Trophoblast cell (in vitro differentiated cells and primary cell): Measurements from ENCODE around the gene PLXNA3. TPM values are rescaled to one million over a fixed set of nuclear protein-coding genes. Genes with fewer than 3 reads are reported as not detected.

Source experiments
- DNase-seq, 2 donors: peaks; one replicate each; pipeline ENCODE4 v3.0.0-alpha.2; 2016
- H2AFZ ChIP-seq: 2 replicates; pipeline ENCODE4 v1.6.1; 2013; ENCODE audit warnings: low read length, moderate library complexity, mild to moderate bottlenecking; ENCODE audit not compliant: insufficient read depth, poor library complexity
- H2AK5ac ChIP-seq: 2 replicates; pipeline ENCODE4 v1.6.1; 2013; ENCODE audit warnings: mild to moderate bottlenecking, low read length
- H2BK120ac ChIP-seq: 2 replicates; pipeline ENCODE4 v1.6.1; 2013; ENCODE audit warnings: low read length, mild to moderate bottlenecking, moderate library complexity; ENCODE audit not compliant: insufficient read depth, poor library complexity
- H2BK12ac ChIP-seq: 2 replicates; pipeline ENCODE4 v1.6.1; 2013; ENCODE audit warnings: mild to moderate bottlenecking, low read length, moderate library complexity
- H2BK5ac ChIP-seq: 2 replicates; pipeline ENCODE4 v1.6.1; 2013; ENCODE audit warnings: low read length, low read depth, moderate library complexity, mild to moderate bottlenecking; ENCODE audit not compliant: poor library complexity
- H3K14ac ChIP-seq: 2 replicates; pipeline ENCODE4 v1.6.1; 2013; ENCODE audit warnings: mild to moderate bottlenecking, low read length
- H3K18ac ChIP-seq: 2 replicates; pipeline ENCODE4 v1.6.1; 2013; ENCODE audit warnings: mild to moderate bottlenecking, low read length
- H3K23ac ChIP-seq: 2 replicates; pipeline ENCODE4 v1.6.1; 2013; ENCODE audit warnings: low read length
- H3K27ac ChIP-seq: 2 replicates; pipeline ENCODE4 v1.5.1; 2013; ENCODE audit warnings: low read depth, mild to moderate bottlenecking, inconsistent platforms, low read length, moderate library complexity
- H3K27me3 ChIP-seq: 2 replicates; pipeline ENCODE4 v1.6.1; 2013; ENCODE audit warnings: inconsistent platforms, mild to moderate bottlenecking, low read length, moderate library complexity; ENCODE audit not compliant: insufficient read depth
- H3K36me3 ChIP-seq, 2 experiments: 1 replicate in 1 of 2; 2 replicates in 1 of 2; pipeline ENCODE4 v1.6.1; 2013; ENCODE audit warnings: low read length in 2 of 2, mild to moderate bottlenecking in 2 of 2, moderate library complexity in 1 of 2; ENCODE audit not compliant: insufficient read depth in 2 of 2, control insufficient read depth in 1 of 2
- H3K4ac ChIP-seq: 2 replicates; pipeline ENCODE4 v1.6.1; 2013; ENCODE audit warnings: low read depth, mild to moderate bottlenecking, low read length, moderate library complexity
- H3K4me1 ChIP-seq, 2 experiments: 1 replicate in 1 of 2; 2 replicates in 1 of 2; pipeline ENCODE4 v1.6.1; 2013; ENCODE audit warnings: low read length in 2 of 2, mild to moderate bottlenecking in 2 of 2, moderate library complexity in 1 of 2; ENCODE audit not compliant: insufficient read depth in 2 of 2, control insufficient read depth in 1 of 2
- H3K4me2 ChIP-seq: 2 replicates; pipeline ENCODE4 v1.6.1; 2013; ENCODE audit warnings: inconsistent platforms, mild to moderate bottlenecking, low read length, moderate library complexity
- H3K4me3 ChIP-seq: 2 replicates; pipeline ENCODE4 v1.5.1; 2013; ENCODE audit warnings: mild to moderate bottlenecking, low read depth, low read length, inconsistent platforms
- H3K79me1 ChIP-seq: one replicate; pipeline ENCODE4 v1.6.1; 2013; ENCODE audit warnings: low read length
- H3K79me2 ChIP-seq: 2 replicates; pipeline ENCODE4 v1.6.1; 2013; ENCODE audit warnings: low read length, mild to moderate bottlenecking; ENCODE audit not compliant: control insufficient read depth, insufficient read depth, poor library complexity
- H3K9ac ChIP-seq: 2 replicates; pipeline ENCODE4 v1.6.1; 2013; ENCODE audit warnings: mild to moderate bottlenecking, low read length
- H3K9me3 ChIP-seq: 2 replicates; pipeline ENCODE4 v1.6.1; 2013; ENCODE audit warnings: low read depth, mild to moderate bottlenecking, control low read depth, inconsistent platforms, low read length; ENCODE audit not compliant: insufficient read depth
- H4K12ac ChIP-seq: 2 replicates; pipeline ENCODE4 v1.6.1; 2013; ENCODE audit warnings: low read depth, mild to moderate bottlenecking, low read length, moderate library complexity
- H4K8ac ChIP-seq: 2 replicates; pipeline ENCODE4 v1.6.1; 2013; ENCODE audit warnings: low read depth, mild to moderate bottlenecking, low read length, moderate library complexity
- H4K91ac ChIP-seq: one replicate; pipeline ENCODE4 v1.6.1; 2013; ENCODE audit warnings: low read depth, mild to moderate bottlenecking, low read length, moderate library complexity
- WGBS: extraction: QIAGEN DNeasy Blood & Tissue Kit; methylation state at CpG from one replicate; pipeline ENCODE4 v1.1.7; 2013; ENCODE audit warnings: missing lambda C conversion rate; ENCODE audit not compliant: insufficient read length, insufficient coverage; ENCODE audit errors: extremely low coverage; 5-methylcytosine and 5-hydroxymethylcytosine counted together
- polyA plus RNA-seq: library from polyadenylated mRNA; stranded (reverse); fragments of 200-250 nt; gene quantifications from 2 replicates; pipeline ENCODE4 v1.2.3, GENCODE V29; 2013

Gene PLXNA3
- 43.5 and 48.7 TPM in 2 replicates for polyA plus RNA-seq

- H3K27me3 ChIP-seq, result no peaks in the 10 kb centered on the region
- peak within 1 kb of the TSS; percentile 62 for H4K8ac ChIP-seq
These were observed at the start of gene PLXNA3 for GRCh38 chrX:154458116-154458953. Gene PLXNA3, plus strand, starts transcription at chrX:154458281. Its CDS starts 1,903 bp downstream, at chrX:154460184.

GRCh38 chrX:154408659-154409221 lies 49.3 kb upstream of the PLXNA3 start:
- Histone ChIP-seq H3K27ac (peak overlapping the region; percentile 69), H3K4ac (peak overlapping the region; percentile 39), H3K4me1 (peaks cover 9 to 14% of the 10 kb centered on the region in 2 experiments), H4K91ac (peak overlapping the region; percentile 85), H2AK5ac (peak overlapping the region; percentile 69), H3K4me2 (peak overlapping the region; percentile 71), H3K14ac (peak overlapping the region; percentile 75), H3K9me3 (no peaks in the 10 kb centered on the region), H3K18ac (peak overlapping the region; percentile 72), H2BK5ac (peak overlapping the region; percentile 78), H4K8ac (peak overlapping the region; percentile 55), H3K79me1 (peaks cover 9% of the 10 kb centered on the region), H3K36me3 (peaks cover 0 to 4% of the 10 kb centered on the region in 2 experiments), H2BK120ac (peak overlapping the region; percentile 60), H3K27me3 (no peaks in the 10 kb centered on the region), H3K9ac (peak overlapping the region; percentile 75), H3K23ac (no peak overlapping the region), H4K12ac (no peak overlapping the region), H3K4me3 (no peak overlapping the region), H2AFZ (no peak overlapping the region), H2BK12ac (peak overlapping the region; percentile 46), H3K79me2 (peaks cover 11% of the 10 kb centered on the region)
- DNase-seq, result no peak
- WGBS, result no CpG with 5 or more reads among the region's 10 CpGs

More at GRCh38 chrX:154458116-154458953, at the start of gene PLXNA3:
- Histone ChIP-seq H3K18ac (peak within 1 kb of the TSS; percentile 88), H4K12ac (peak within 1 kb of the TSS; percentile 77), H3K79me1 (peaks cover 8% of the 10 kb centered on the region), H3K36me3 (peaks cover 29% of the 10 kb centered on the region in 2 experiments), H3K14ac (peak within 1 kb of the TSS; percentile 90), H2AFZ (peak within 1 kb of the TSS; percentile 68), H3K4ac (peak within 1 kb of the TSS; percentile 94), H2BK120ac (peak within 1 kb of the TSS; percentile 38), H3K23ac (no peak within 1 kb of the TSS), H3K27ac (peak within 1 kb of the TSS; percentile 47), H3K4me2 (peak within 1 kb of the TSS; percentile 54), H3K79me2 (peaks cover 10% of the 10 kb centered on the region), H4K91ac (peak within 1 kb of the TSS; percentile 76), H3K9ac (peak within 1 kb of the TSS; percentile 87), H3K9me3 (no peaks in the 10 kb centered on the region), H2AK5ac (peak within 1 kb of the TSS; percentile 79), H3K4me3 (peak within 1 kb of the TSS; percentile 92), H2BK5ac (peak within 1 kb of the TSS; percentile 57), H3K4me1 (peaks cover 0 to 10% of the 10 kb centered on the region in 2 experiments), H2BK12ac (no peak within 1 kb of the TSS)
- no CpG with 5 or more reads among the region's 88 CpGs for WGBS
- DNase-seq, result peak in 1 of 2 donors; percentile 53

GRCh38 chrX:154409222-154409871 lies 48.7 kb upstream of the PLXNA3 start, which contains the start of gene DNASE1L1:
Gene DNASE1L1, minus strand, starts transcription at chrX:154409254. Its CDS starts 3,686 bp downstream, at chrX:154405568.
- DNase-seq, result peak; percentile 78
- Histone ChIP-seq H4K91ac (peak within 1 kb of the TSS; percentile 93), H3K9me3 (no peaks in the 10 kb centered on the region), H3K4ac (peak within 1 kb of the TSS; percentile 39), H3K4me1 (peaks cover 9 to 14% of the 10 kb centered on the region in 2 experiments), H2AFZ (peak within 1 kb of the TSS; percentile 63), H3K14ac (peak within 1 kb of the TSS; percentile 90), H3K36me3 (peaks cover 0 to 4% of the 10 kb centered on the region in 2 experiments), H3K27me3 (no peaks in the 10 kb centered on the region), H2BK5ac (peak within 1 kb of the TSS; percentile 78), H2BK12ac (peak within 1 kb of the TSS; percentile 94), H3K23ac (no peak within 1 kb of the TSS), H3K79me1 (peaks cover 9% of the 10 kb centered on the region), H3K9ac (peak within 1 kb of the TSS; percentile 75), H2AK5ac (peak within 1 kb of the TSS; percentile 93), H2BK120ac (peak within 1 kb of the TSS; percentile 97), H3K4me2 (peak within 1 kb of the TSS; percentile 71), H3K79me2 (peaks cover 11% of the 10 kb centered on the region), H3K18ac (peak within 1 kb of the TSS; percentile 84), H4K8ac (peak within 1 kb of the TSS; percentile 80), H3K27ac (peak within 1 kb of the TSS; percentile 93), H3K4me3 (peak within 1 kb of the TSS; percentile 53), H4K12ac (peak within 1 kb of the TSS; percentile 83)
- no CpG with 5 or more reads among the region's 26 CpGs for WGBS

- Histone ChIP-seq H4K91ac (peak overlapping the region; percentile 90), H3K14ac (peak overlapping the region; percentile 94), H3K27ac (peak overlapping the region; percentile 87), H3K4ac (peak overlapping the region; percentile 72), H4K12ac (peak overlapping the region; percentile 92), H2BK120ac (peak overlapping the region; percentile 86), H3K79me2 (peaks cover 11% of the 10 kb centered on the region), H2AK5ac (peak overlapping the region; percentile 99), H3K18ac (peak overlapping the region; percentile 95), H3K4me3 (peak overlapping the region; percentile 84), H3K23ac (no peak overlapping the region), H3K36me3 (peaks cover 0 to 4% of the 10 kb centered on the region in 2 experiments), H2AFZ (peak overlapping the region; percentile 17), H2BK5ac (peak overlapping the region; percentile 95), H3K9ac (peak overlapping the region; percentile 87), H3K4me1 (peaks cover 9 to 14% of the 10 kb centered on the region in 2 experiments), H3K9me3 (no peaks in the 10 kb centered on the region), H3K79me1 (peaks cover 9% of the 10 kb centered on the region), H4K8ac (peak overlapping the region; percentile 99), H2BK12ac (no peak overlapping the region), H3K4me2 (peak overlapping the region; percentile 94), H3K27me3 (no peaks in the 10 kb centered on the region)
- peak in 1 of 2 donors; percentile 30 for DNase-seq
- no CpG with 5 or more reads among the region's 29 CpGs for WGBS
These were observed 46.1 kb upstream of the PLXNA3 start for GRCh38 chrX:154411981-154412340.
